PFSK-1 (cell line): ENCODE results near the gene CEMIP.

Experiments
- POLR2AphosphoS5 ChIP-seq: IDR thresholded peaks from 2 replicates; pipeline ENCODE4 v1.6.1; 2012; ENCODE audit warnings: low read depth, mild to moderate bottlenecking, control low read depth, low read length, moderate library complexity
- REST ChIP-seq, 2 experiments: IDR thresholded peaks; 2 replicates each; pipeline versions ENCODE4 v1.6.1 to v1.8.0; 2011 to 2012; ENCODE audit warnings: low read depth in 2 of 2, low read length in 2 of 2, control low read depth in 1 of 2, inconsistent platforms in 1 of 2, mild to moderate bottlenecking in 1 of 2, moderate library complexity in 1 of 2; ENCODE audit not compliant: insufficient read depth in 1 of 2
- SIN3A ChIP-seq: IDR thresholded peaks from 2 replicates; pipeline ENCODE4 v1.6.1; 2012; ENCODE audit warnings: mild to moderate bottlenecking, low read length, moderate library complexity, borderline replicate concordance; ENCODE audit not compliant: insufficient read depth
- TAF1 ChIP-seq: IDR thresholded peaks from 2 replicates; pipeline ENCODE4 v1.6.1; 2012; ENCODE audit warnings: low read length, control low read depth, borderline replicate concordance; ENCODE audit not compliant: insufficient read depth

GRCh38 chr15:80979538-80980200 is 200.5 kb downstream of the CEMIP start:
- TF ChIP-seq SIN3A (no peak), REST (IDR thresholded peaks at IDR 0.05; ENCODE audit: insufficient read depth in 1 of 2, low read depth in 2 of 2, low read length in 2 of 2) (no peak), POLR2AphosphoS5 (no peak), TAF1 (no peak)
